AG04450 (cell line): ENCODE measurements around the gene COX17. TPM values are rescaled to one million over a fixed set of nuclear protein-coding genes. Genes with fewer than 3 reads are reported as not detected.

Experiments used
- CTCF ChIA-PET: fragments of 300-600, 350-600 bp; formaldehyde crosslinking; extraction: SDS; loops from one replicate; lab custom pipeline; 2022; ENCODE audit warnings: antibody characterized with exemption, inconsistent platforms; lab: Charles Lee
- POLR2A ChIA-PET: fragments of 350-600 bp; formaldehyde crosslinking; extraction: SDS; loops from one replicate; lab custom pipeline; 2021; ENCODE audit warnings: antibody characterized with exemption, inconsistent platforms; lab: Yijun Ruan, JAX
- DNase-seq: peaks from one replicate; pipeline ENCODE4 v3.0.0-alpha.2; 2011; ENCODE audit warnings: low read depth, low spot score
- H3K27ac ChIP-seq: one replicate; pipeline ENCODE4 v1.5.1; 2012; ENCODE audit warnings: low read depth, low read length, control low read depth
- H3K27me3 ChIP-seq: one replicate; pipeline ENCODE4 v1.6.0; 2012; ENCODE audit warnings: low read length; ENCODE audit not compliant: control insufficient read depth, insufficient read depth
- H3K4me3 ChIP-seq: 2 replicates; pipeline ENCODE4 v1.5.1; 2011; ENCODE audit warnings: mild to moderate bottlenecking, low read depth, low read length, control low read depth
- H3K9me3 ChIP-seq: 2 replicates; pipeline ENCODE4 v1.5.1; 2012; ENCODE audit warnings: low read length; ENCODE audit not compliant: control insufficient read depth, insufficient read depth
- polyA plus RNA-seq: library from polyadenylated mRNA; depleted of rRNA; stranded (reverse); fragments of >200 nt; gene quantifications from 2 replicates; pipeline ENCODE4 v1.2.3, GENCODE V29; 2011
- TF ChIP-seq, protein P1 (sequence below): IDR thresholded peaks from 2 replicates; pipeline ENCODE4 v1.5.1; 2011; ENCODE audit warnings: low read depth, low read length, control low read depth, inconsistent platforms

COX17 gene
- polyA plus RNA-seq, 1 experiment: 19.2 TPM

DNA sequence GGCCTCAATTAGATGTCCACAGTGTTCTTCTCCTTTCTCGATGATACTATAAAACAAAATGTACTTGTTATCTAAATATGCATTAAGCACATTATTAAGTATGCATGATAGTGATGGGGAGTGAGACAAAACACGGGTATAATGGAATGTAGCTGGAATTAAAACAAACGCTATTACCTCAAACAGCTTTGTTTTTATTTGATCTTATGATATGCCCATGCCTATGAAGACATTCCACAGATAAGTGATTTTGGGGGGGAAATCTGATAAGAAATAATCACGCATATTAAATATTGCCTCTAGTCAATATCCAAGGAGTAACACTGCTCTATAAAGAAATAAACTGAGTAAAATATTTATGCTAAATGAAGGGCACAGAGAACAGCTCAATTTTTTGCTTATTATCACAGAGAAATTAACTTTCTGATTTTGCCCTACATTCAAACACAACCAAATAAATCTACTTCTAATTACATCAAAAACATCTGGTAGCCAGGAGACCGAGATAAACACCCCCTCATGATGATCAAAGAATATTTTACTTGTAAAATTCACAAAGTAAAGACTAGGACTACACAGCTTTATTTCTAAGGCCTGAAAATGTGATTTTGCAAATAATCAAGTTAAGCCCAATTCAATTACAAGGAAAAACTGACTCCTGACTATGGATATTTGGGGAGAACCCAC lies 1.9 kb downstream of the COX17 start:
- no peaks in the 10 kb centered on the region for H3K27me3 ChIP-seq
- POLR2A ChIA-PET: no interaction called here
- CTCF ChIA-PET: interaction anchor here (0.7 to 2.1 kb wide), 5 partner anchors 9 to 177 kb away, joined by 3 to 11 read pairs (median 4); partner anchors contain the start of gene TIMMDC1
- H3K4me3 ChIP-seq: no peak overlapping the region
- TF ChIP-seq, protein P1, sequence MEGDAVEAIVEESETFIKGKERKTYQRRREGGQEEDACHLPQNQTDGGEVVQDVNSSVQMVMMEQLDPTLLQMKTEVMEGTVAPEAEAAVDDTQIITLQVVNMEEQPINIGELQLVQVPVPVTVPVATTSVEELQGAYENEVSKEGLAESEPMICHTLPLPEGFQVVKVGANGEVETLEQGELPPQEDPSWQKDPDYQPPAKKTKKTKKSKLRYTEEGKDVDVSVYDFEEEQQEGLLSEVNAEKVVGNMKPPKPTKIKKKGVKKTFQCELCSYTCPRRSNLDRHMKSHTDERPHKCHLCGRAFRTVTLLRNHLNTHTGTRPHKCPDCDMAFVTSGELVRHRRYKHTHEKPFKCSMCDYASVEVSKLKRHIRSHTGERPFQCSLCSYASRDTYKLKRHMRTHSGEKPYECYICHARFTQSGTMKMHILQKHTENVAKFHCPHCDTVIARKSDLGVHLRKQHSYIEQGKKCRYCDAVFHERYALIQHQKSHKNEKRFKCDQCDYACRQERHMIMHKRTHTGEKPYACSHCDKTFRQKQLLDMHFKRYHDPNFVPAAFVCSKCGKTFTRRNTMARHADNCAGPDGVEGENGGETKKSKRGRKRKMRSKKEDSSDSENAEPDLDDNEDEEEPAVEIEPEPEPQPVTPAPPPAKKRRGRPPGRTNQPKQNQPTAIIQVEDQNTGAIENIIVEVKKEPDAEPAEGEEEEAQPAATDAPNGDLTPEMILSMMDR: no peak
- H3K9me3 ChIP-seq: no peaks in the 10 kb centered on the region
- H3K27ac ChIP-seq: no peak overlapping the region
- DNase-seq: no peak

DNA sequence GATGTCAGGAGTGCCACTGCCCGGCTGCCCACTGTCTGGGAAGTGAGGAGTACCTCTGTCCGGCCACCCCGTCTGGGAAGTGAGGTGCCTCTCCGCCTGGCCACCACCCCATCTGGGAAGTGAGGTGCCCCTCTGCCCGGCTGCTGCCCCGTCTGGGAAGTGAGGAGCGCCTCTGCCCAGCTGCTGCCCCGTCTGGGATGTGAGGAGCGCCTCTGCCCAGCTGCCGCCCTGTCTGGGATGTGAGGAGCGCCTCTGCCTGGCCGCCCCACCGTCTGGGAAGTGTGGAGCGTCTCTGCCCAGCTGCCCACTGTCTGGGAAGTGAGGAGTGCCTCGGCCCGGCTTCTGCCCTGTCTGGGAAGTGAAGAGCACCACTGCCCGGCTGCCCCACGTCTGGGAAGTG lies 3.3 kb downstream of the COX17 start:
- no peak overlapping the region for H3K4me3 ChIP-seq
- DNase-seq: no peak
- H3K27ac ChIP-seq: no peak overlapping the region
- ChIA-PET CTCF (no interaction called here), POLR2A (no interaction called here)
- no peaks in the 10 kb centered on the region for H3K27me3 ChIP-seq
- TF ChIP-seq, protein P1: no peak
- H3K9me3 ChIP-seq: no peaks in the 10 kb centered on the region

GRCh38 chr3:119672776-119673175 lies 4.4 kb downstream of the COX17 start:
- Histone ChIP-seq H3K27me3 (no peaks in the 10 kb centered on the region), H3K4me3 (no peak overlapping the region), H3K27ac (no peak overlapping the region), H3K9me3 (no peaks in the 10 kb centered on the region)
- TF ChIP-seq, protein P1: no peak
- CTCF ChIA-PET: interaction anchor here (0.6 to 2.2 kb wide), 2 partner anchors 9 to 92 kb away, joined by 8 to 9 read pairs; no protein-coding TSS in a partner anchor
- POLR2A ChIA-PET: interaction anchor here (0.9 kb wide), 1 partner anchor 209 kb away, joined by 3 read pairs; the partner anchor contains the start of gene TMEM39A
- no peak for DNase-seq

DNA sequence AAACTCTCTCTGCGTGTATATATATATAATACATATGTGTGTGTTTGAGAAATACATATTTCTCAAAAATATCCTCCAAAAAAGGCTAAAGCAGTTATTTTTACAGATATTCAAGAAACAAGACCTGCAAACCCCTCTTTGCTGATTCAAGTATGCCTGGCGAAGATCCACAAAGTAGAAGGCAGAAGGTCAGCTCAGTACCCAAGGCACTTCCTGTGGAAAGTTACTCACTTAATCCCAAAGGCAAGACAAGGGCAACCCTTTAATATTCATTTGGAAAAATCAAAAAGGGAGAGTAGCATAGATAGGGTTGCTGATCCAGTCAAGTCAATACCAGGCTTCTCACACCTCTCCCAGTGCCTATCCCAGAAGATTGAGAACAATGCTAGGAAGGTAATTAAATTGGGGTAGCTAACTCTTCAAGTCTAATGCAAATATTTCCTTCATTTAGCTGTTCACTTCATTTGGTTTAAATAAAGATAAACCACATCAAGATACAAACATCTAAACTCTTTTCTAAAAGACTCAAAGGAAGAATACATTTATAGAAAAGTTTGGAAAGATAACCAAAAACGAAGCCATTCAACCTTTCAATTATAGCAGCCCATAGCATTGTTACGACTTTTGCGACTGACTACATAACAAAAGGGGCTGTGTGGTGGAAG lies 7.2 kb downstream of the COX17 start:
- CTCF ChIA-PET: no interaction called here
- H3K4me3 ChIP-seq: no peak overlapping the region
- TF ChIP-seq, protein P1: no peak
- H3K9me3 ChIP-seq: no peaks in the 10 kb centered on the region
- no peaks in the 10 kb centered on the region for H3K27me3 ChIP-seq
- no peak for DNase-seq
- H3K27ac ChIP-seq: no peak overlapping the region
- POLR2A ChIA-PET: no interaction called here

DNA sequence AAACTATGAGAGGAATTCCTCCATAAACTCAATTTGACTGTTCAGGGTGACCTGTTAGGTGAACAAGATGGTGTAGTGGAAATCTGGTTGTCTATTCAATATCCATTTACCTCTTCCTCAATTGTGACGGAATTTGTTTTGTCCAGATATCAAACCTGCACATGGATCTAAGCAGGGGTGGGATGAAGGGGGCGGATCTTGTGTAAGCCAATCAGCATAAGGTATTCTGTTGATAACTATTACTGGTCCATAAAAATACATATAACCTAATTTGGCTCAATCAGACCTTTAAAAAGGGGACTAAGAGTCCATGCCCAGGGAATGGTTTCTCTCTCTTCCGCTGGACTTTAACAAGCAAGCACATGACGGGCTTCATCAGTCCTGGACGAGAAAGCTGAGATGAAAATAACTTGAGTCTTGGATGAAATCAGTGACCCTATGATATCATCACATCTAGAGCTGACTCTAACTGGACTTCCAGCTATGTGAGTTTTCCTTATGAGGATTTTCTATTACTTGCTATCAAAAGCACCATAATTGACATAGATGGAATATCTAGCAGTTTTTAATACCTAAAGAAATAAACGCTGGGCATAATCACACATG lies 11.1 kb downstream of the COX17 start:
- ChIA-PET POLR2A (no interaction called here), CTCF (no interaction called here)
- no peaks in the 10 kb centered on the region for H3K9me3 ChIP-seq
- TF ChIP-seq, protein P1: no peak
- H3K4me3 ChIP-seq: no peak overlapping the region
- DNase-seq: no peak
- no peaks in the 10 kb centered on the region for H3K27me3 ChIP-seq
- H3K27ac ChIP-seq: no peak overlapping the region
